Transverse colon (tissue), 4 donors: Measurements from ENCODE around the gene NPM3.

Source experiments
- CTCF ChIP-seq, 5 experiments: fragments of 200-600 bp in 3 of 5; fragments of 450-650 bp in 2 of 5; sonication (generic) in 3 of 5; IDR thresholded peaks; 1 replicate in 2 of 5; 2 replicates in 3 of 5; pipeline ENCODE4 v1.5.1; 2016 to 2017; ENCODE audit warnings: antibody characterized with exemption in 5 of 5, inconsistent platforms in 3 of 5, mild to moderate bottlenecking in 2 of 5, moderate library complexity in 1 of 5
- POLR2A ChIP-seq: fragments of 450-650 bp; IDR thresholded peaks from one replicate; pipeline ENCODE4 v1.6.1; 2016; ENCODE audit warnings: antibody characterized with exemption, mild to moderate bottlenecking, moderate library complexity
- POLR2AphosphoS5 ChIP-seq, 3 donors: sonication (generic); formaldehyde crosslinking; IDR thresholded peaks; one replicate each; pipeline ENCODE4 v1.6.1; 2016; ENCODE audit warnings: antibody characterized with exemption in 3 of 3

DNA sequence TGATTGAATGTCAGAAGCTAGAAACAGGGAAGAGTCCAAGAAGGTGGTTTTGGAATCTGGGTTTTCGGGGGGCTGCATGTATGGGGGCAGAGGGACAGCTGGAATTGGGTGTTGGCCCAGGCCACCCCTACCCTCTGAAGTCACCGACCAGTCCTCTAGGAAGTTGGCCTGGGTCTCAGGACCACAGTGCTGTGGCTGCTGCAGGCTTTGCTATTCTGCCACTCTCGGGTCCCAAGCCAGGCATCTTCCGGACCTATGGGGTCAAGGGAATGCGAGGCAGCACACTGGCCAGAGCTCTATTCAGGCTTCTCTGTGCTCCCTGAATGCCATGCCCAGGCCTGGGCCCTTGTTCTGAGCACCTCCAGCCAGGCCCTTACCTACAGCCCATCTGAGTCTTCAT lies 20.5 kb downstream of the NPM3 start:
- TF ChIP-seq CTCF (IDR thresholded peaks at IDR 0.05) (no peak), POLR2AphosphoS5 (IDR thresholded peaks at IDR 0.05) (no peak), POLR2A (no peak)
